Measurements from ENCODE around the gene GIGYF1.
"Not testable (repeated sequence)": the region's sequence is repeated elsewhere in the genome, so short reads cannot be mapped to it uniquely, and the experiment has no call there.

- not testable (repeated sequence) for TF ChIP-seq POLR2A, CTCF (IDR thresholded peaks at IDR 0.05)
Measured at GRCh38 chr7:100662194-100662776, 31.8 kb downstream of the GIGYF1 start.

Data from esophagus squamous epithelium (tissue), 4 donors.